H9 (cell line): ENCODE data around the gene CCDC102A. TPM values are rescaled to one million over a fixed set of nuclear protein-coding genes. Genes with fewer than 3 reads are reported as not detected.

Experiments used
- DNase-seq: peaks from one replicate; pipeline ENCODE4 v3.0.0-alpha.2; 2017
- H2AFZ ChIP-seq: one replicate; pipeline ENCODE4 v1.6.1; 2013; ENCODE audit warnings: mild to moderate bottlenecking, low read length, control low read depth, moderate library complexity
- H2AK5ac ChIP-seq: 2 replicates; pipeline ENCODE4 v1.6.1; 2013; ENCODE audit warnings: low read length, control low read depth, mixed read lengths; ENCODE audit not compliant: insufficient read length
- H2BK120ac ChIP-seq: one replicate; pipeline ENCODE4 v1.6.1; 2013; ENCODE audit warnings: low read depth, mild to moderate bottlenecking, low read length, control low read depth, inconsistent platforms; ENCODE audit not compliant: poor library complexity, severe bottlenecking
- H2BK12ac ChIP-seq: 2 replicates; pipeline ENCODE4 v1.6.1; 2013; ENCODE audit warnings: low read length, control low read depth, mixed read lengths, low read depth; ENCODE audit not compliant: insufficient read length
- H2BK15ac ChIP-seq: 2 replicates; pipeline ENCODE4 v1.6.1; 2013; ENCODE audit warnings: low read depth, low read length, control low read depth
- H2BK20ac ChIP-seq: one replicate; pipeline ENCODE4 v1.6.1; 2013; ENCODE audit warnings: low read depth, mild to moderate bottlenecking, low read length, control low read depth, inconsistent platforms; ENCODE audit not compliant: poor library complexity, severe bottlenecking
- H2BK5ac ChIP-seq: 2 replicates; pipeline ENCODE4 v1.6.1; 2013; ENCODE audit warnings: low read length, control low read depth, mixed read lengths; ENCODE audit not compliant: insufficient read length
- H3K14ac ChIP-seq: 2 replicates; pipeline ENCODE4 v1.6.1; 2013; ENCODE audit warnings: low read length, control low read depth; ENCODE audit not compliant: insufficient read depth
- H3K18ac ChIP-seq: 2 replicates; pipeline ENCODE4 v1.6.1; 2013; ENCODE audit warnings: low read depth, mild to moderate bottlenecking, mixed read lengths, low read length, control low read depth; ENCODE audit not compliant: insufficient read length
- H3K23ac ChIP-seq: 2 replicates; pipeline ENCODE4 v1.6.1; 2013; ENCODE audit warnings: low read length, control low read depth, mixed read lengths, low read depth; ENCODE audit not compliant: insufficient read length
- H3K23me2 ChIP-seq: 2 replicates; pipeline ENCODE4 v1.6.1; 2013; ENCODE audit warnings: low read depth, mild to moderate bottlenecking, mixed read lengths, low read length, control low read depth; ENCODE audit not compliant: insufficient read length, poor library complexity, severe bottlenecking
- H3K27ac ChIP-seq: 2 replicates; pipeline ENCODE4 v1.5.1; 2013; ENCODE audit warnings: low read length, control low read depth, mixed read lengths, low read depth; ENCODE audit not compliant: insufficient read length
- H3K27me3 ChIP-seq: 2 replicates; pipeline ENCODE4 v1.6.1; 2013; ENCODE audit warnings: low read length, control low read depth, inconsistent platforms; ENCODE audit not compliant: insufficient read depth
- H3K4ac ChIP-seq: 2 replicates; pipeline ENCODE4 v1.6.1; 2013; ENCODE audit warnings: low read depth, mild to moderate bottlenecking, control low read depth, inconsistent platforms, low read length, moderate library complexity
- H3K4me1 ChIP-seq: 2 replicates; pipeline ENCODE4 v1.6.1; 2013; ENCODE audit warnings: low read length, control low read depth, inconsistent platforms; ENCODE audit not compliant: insufficient read depth
- H3K4me2 ChIP-seq: 2 replicates; pipeline ENCODE4 v1.6.1; 2013; ENCODE audit warnings: low read length, control low read depth, mixed read lengths; ENCODE audit not compliant: insufficient read length, insufficient read depth
- H3K56ac ChIP-seq: 2 replicates; pipeline ENCODE4 v1.6.1; 2013; ENCODE audit warnings: low read depth, mild to moderate bottlenecking, mixed read lengths, low read length, control low read depth; ENCODE audit not compliant: insufficient read length
- H3K79me1 ChIP-seq: 2 replicates; pipeline ENCODE4 v1.6.1; 2013; ENCODE audit warnings: low read depth, mild to moderate bottlenecking, moderate library complexity, low read length, control low read depth, inconsistent platforms; ENCODE audit not compliant: insufficient read depth, poor library complexity, severe bottlenecking
- H3K79me2 ChIP-seq: 2 replicates; pipeline ENCODE4 v1.6.1; 2013; ENCODE audit warnings: low read length, control low read depth, inconsistent platforms; ENCODE audit not compliant: insufficient read depth
- H3K9ac ChIP-seq: 2 replicates; pipeline ENCODE4 v1.6.1; 2013; ENCODE audit warnings: low read length, control low read depth, mixed read lengths; ENCODE audit not compliant: insufficient read length; ENCODE audit errors: extremely low read depth
- H3K9me3 ChIP-seq: one replicate; pipeline ENCODE4 v1.6.1; 2013; ENCODE audit warnings: low read depth, low read length, inconsistent platforms; ENCODE audit not compliant: control insufficient read depth
- H3T11ph ChIP-seq: one replicate; pipeline ENCODE4 v1.6.1; 2013; ENCODE audit warnings: mild to moderate bottlenecking, low read length, control low read depth, inconsistent platforms
- H4K20me1 ChIP-seq: one replicate; pipeline ENCODE4 v1.6.1; 2013; ENCODE audit not compliant: control insufficient read depth, insufficient read length, insufficient read depth
- H4K5ac ChIP-seq: 2 replicates; pipeline ENCODE4 v1.6.1; 2013; ENCODE audit warnings: low read depth, mild to moderate bottlenecking, mixed read lengths, low read length, control low read depth; ENCODE audit not compliant: insufficient read length
- H4K8ac ChIP-seq: replicated peaks from 2 replicates; pipeline ENCODE4 v1.6.1; 2013; ENCODE audit warnings: low read length, control low read depth, mixed read lengths, low read depth; ENCODE audit not compliant: insufficient read length
- H4K91ac ChIP-seq: 2 replicates; pipeline ENCODE4 v1.6.1; 2013; ENCODE audit warnings: low read depth, mild to moderate bottlenecking, moderate library complexity, mixed read lengths, low read length, control low read depth; ENCODE audit not compliant: insufficient read length
- H3K27ac Mint-ChIP-seq, 3 experiments: 2 replicates in 2 of 3; 3 replicates in 1 of 3; pipeline ENCODE4 v1.8.0; 2020 to 2021; ENCODE audit warnings: mixed read lengths in 3 of 3, mild to moderate bottlenecking in 1 of 3, moderate library complexity in 1 of 3
- H3K27me3 Mint-ChIP-seq: 2 replicates; pipeline ENCODE4 v1.8.0; 2021; ENCODE audit warnings: low read depth, mild to moderate bottlenecking, moderate library complexity, mixed read lengths
- H3K36me3 Mint-ChIP-seq, 3 experiments: 2 replicates in 2 of 3; 3 replicates in 1 of 3; pipeline ENCODE4 v1.8.0; 2020 to 2021; ENCODE audit warnings: low read depth in 3 of 3, mixed read lengths in 3 of 3; ENCODE audit not compliant: insufficient read depth in 1 of 3
- H3K4me1 Mint-ChIP-seq, 2 experiments: 2 replicates each; pipeline ENCODE4 v1.8.0; 2020; ENCODE audit warnings: mixed read lengths in 2 of 2
- H3K4me3 Mint-ChIP-seq, 2 experiments: 2 replicates in 1 of 2; 3 replicates in 1 of 2; pipeline ENCODE4 v1.8.0; 2020 to 2021; ENCODE audit warnings: mild to moderate bottlenecking in 2 of 2, mixed read lengths in 2 of 2, moderate library complexity in 1 of 2
- H3K9me3 Mint-ChIP-seq, 2 experiments: 2 replicates in 1 of 2; 3 replicates in 1 of 2; pipeline ENCODE4 v1.8.0; 2020; ENCODE audit warnings: mild to moderate bottlenecking in 2 of 2, mixed read lengths in 2 of 2, moderate library complexity in 1 of 2
- CTCF ChIP-seq: fragments of 200-600 bp; sonication (generic); conservative IDR thresholded peaks from 3 replicates; pipeline ENCODE4 v1.8.0; 2021; ENCODE audit warnings: antibody characterized with exemption, mild to moderate bottlenecking
- WGBS: extraction: QIAGEN DNeasy Blood & Tissue Kit; methylation state at CpG from one replicate; pipeline ENCODE4 v1.1.7; 2013; ENCODE audit warnings: missing lambda C conversion rate, low lambda C conversion rate, mixed read lengths; ENCODE audit not compliant: insufficient read length; ENCODE audit errors: extremely low coverage; 5-methylcytosine and 5-hydroxymethylcytosine counted together
- total RNA-seq: library from RNA; stranded (reverse); gene quantifications from 2 replicates; pipeline ENCODE4 v1.2.1, GENCODE V29; 2021

Gene CCDC102A
- total RNA-seq, 1 experiment from 2014 or later: 8.2 TPM

GRCh38 chr16:57531635-57532265 is 4.6 kb downstream of the CCDC102A start:
- H3K4me1 ChIP-seq: peaks cover 5% of the 10 kb centered on the region; the same call in 1 of the 2 replicates
- no peak overlapping the region for H4K5ac ChIP-seq
- H3K14ac ChIP-seq: no peak overlapping the region
- no peak overlapping the region for H3K18ac ChIP-seq
- Mint-ChIP-seq H3K4me1 (peaks cover 54 to 57% of the 10 kb centered on the region in 2 experiments), H3K4me3 (peak overlapping the region in 1 of 2 experiments; percentile 14; a peak in 3 of 5 replicates), H3K36me3 (peaks cover 18 to 32% (median 31%) of the 10 kb centered on the region in 3 experiments; a peak in 6 of 7 replicates), H3K27me3 (peaks cover 21% of the 10 kb centered on the region), H3K27ac (no peak overlapping the region; a peak in 1 of 7 replicates), H3K9me3 (no peaks in the 10 kb centered on the region)
- no peak overlapping the region for H2AFZ ChIP-seq
- no peak overlapping the region for H4K91ac ChIP-seq
- H3K4me2 ChIP-seq: no peak overlapping the region
- no CpG with 5 or more reads among the region's 8 CpGs for WGBS
- DNase-seq: peak; percentile 12
- no peak overlapping the region for H3K56ac ChIP-seq
- H3K23ac ChIP-seq: no peak overlapping the region
- no peak overlapping the region for H2BK5ac ChIP-seq
- no peak overlapping the region for H3T11ph ChIP-seq
- H3K9me3 ChIP-seq: no peaks in the 10 kb centered on the region
- H3K79me1 ChIP-seq: no peaks in the 10 kb centered on the region
- H2BK12ac ChIP-seq: no peak overlapping the region
- no peak overlapping the region for H3K4ac ChIP-seq
- H4K8ac ChIP-seq: no peak overlapping the region
- no peak overlapping the region for H2BK20ac ChIP-seq
- H3K9ac ChIP-seq: no peak overlapping the region
- no peak overlapping the region for H2BK120ac ChIP-seq
- no peak overlapping the region for H2BK15ac ChIP-seq
- peaks cover 10% of the 10 kb centered on the region for H3K23me2 ChIP-seq
- no peak overlapping the region for H2AK5ac ChIP-seq
- peaks cover 1% of the 10 kb centered on the region for H4K20me1 ChIP-seq
- H3K27me3 ChIP-seq: no peaks in the 10 kb centered on the region; the same call in 1 of the 2 replicates
- no peaks in the 10 kb centered on the region for H3K79me2 ChIP-seq
- TF ChIP-seq CTCF: no peak
- no peak overlapping the region for H3K27ac ChIP-seq
